Inflammatory macrophage treated with lipopolysaccharide for 4 hours (primary cell): Measurements from ENCODE around the gene MOB3A.

Experiments
- DNase-seq: peaks from one replicate; pipeline ENCODE4 v3.0.0-alpha.2; 2020

MOB3A gene

DNA sequence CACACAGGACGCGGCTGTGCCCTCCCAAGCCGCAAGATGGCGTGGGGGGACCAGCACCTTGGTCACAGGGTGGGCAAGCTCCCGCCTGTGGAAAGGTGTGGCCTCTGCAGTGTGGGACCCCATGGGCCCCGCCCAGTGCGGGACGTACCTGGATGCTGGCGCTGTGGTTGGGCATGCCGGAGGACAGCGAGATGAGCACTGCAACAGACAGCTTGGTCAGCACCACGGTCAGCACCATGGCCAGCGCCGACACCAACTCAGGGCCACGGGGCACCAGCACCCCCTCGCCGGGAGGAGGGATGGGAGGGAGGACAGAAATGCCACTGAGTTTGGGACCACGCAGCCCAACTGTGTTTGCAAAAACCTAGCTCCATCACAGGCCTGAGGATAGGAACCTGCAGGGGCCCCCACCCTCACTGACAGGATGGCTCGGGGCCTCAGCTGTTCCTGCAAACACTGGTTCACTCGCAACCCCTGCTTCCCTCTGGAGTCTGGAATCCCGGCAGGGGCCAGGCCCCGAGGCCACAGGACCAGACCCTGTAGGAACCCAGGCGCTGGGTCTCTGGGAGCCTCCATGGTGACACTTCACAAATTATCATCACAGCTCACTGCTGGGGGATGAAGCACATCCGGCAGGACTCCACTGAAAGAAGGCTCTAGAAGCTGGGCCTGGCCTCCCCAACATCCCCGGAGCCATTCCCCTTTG is 27.7 kb upstream of the MOB3A start:
- DNase-seq: no peak

DNA sequence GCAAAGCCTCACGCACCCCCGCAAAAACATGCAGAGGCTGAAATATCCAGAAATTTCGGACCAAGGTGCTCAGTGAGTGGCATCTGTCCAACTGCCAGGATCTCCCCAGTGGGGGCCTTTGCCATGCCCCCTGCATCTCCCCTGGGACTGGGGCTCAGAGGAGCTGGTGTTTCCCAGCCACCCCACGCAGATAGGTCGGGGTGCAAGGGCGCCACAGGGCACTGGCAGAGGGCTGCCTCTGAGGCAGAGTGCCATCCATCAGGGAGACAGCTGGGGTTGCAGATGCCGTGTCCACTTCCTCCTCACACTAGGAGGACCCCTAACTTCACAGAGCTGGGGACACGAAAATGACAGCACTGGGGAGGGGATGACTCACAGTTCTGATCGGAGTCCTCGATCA is 26.9 kb upstream of the MOB3A start:
- DNase-seq: no peak

DNA sequence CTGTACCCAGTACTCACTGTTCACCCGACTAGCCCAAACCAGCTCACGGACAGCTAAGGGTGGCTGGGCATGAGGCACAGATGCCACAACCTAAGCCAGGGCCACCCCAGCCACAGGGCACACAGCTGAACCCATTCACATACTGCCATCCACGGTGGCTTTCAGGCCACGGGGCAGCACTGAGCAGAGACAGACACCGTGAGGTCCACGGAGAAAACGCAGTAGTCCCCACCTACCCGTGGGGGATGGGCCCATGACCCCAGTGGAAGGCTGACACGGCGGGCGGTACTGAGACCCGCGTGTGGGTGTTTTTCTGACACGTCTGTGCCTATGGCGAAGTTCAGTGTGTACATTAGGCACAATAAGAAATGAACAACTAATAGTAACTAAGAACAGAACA is 26.1 kb upstream of the MOB3A start:
- DNase-seq: no peak

DNA sequence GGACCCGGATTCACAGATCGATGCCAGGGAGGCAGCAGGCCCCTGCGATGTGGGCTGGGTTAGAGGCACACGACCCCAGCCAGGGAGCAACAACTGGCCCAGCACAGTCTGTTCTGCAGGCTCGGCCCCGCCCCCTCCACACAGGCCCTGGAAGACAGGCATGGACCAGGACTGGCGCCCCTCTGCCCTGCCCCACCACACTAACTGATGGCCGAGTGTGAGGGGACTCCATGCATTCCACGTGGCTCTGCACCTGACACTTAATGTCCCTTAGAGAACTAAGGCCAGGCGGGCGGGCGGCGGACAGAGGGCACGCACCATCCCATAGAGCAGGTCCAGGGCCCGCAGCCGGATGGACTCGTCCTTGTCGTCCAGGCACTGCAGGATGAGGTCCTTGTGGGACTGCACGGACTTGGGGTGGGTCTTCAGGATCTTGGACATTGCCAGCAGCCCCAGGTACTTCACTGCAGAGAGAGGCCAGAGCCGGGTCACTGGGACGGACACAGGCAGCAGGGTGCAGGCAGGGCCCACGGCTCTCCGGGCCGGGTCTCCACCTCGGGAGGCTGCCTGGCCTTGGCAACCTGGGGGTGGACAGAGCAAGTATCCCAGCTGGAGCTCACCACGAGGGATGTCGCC is 25.4 kb upstream of the MOB3A start:
- DNase-seq: no peak

DNA sequence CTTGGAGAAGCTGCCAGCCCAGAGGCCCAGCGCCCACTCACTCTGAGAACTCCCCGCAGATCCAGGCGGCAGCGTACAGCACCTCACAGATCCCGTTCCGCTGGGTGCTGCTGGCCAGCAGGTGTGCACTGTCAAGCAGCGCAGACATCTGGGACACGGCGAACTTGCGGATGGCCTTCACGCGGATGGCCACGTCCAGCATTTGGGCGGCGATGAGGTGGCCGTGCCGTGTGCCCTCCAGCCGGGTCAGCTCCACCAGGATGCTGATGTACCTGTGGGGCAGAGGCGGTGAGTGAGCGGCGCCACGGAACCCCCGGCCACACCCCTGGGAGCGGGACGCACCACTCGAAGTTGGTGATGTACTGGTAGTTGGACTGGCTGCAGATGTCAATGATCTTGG is 24.7 kb upstream of the MOB3A start:
- DNase-seq: no peak

DNA sequence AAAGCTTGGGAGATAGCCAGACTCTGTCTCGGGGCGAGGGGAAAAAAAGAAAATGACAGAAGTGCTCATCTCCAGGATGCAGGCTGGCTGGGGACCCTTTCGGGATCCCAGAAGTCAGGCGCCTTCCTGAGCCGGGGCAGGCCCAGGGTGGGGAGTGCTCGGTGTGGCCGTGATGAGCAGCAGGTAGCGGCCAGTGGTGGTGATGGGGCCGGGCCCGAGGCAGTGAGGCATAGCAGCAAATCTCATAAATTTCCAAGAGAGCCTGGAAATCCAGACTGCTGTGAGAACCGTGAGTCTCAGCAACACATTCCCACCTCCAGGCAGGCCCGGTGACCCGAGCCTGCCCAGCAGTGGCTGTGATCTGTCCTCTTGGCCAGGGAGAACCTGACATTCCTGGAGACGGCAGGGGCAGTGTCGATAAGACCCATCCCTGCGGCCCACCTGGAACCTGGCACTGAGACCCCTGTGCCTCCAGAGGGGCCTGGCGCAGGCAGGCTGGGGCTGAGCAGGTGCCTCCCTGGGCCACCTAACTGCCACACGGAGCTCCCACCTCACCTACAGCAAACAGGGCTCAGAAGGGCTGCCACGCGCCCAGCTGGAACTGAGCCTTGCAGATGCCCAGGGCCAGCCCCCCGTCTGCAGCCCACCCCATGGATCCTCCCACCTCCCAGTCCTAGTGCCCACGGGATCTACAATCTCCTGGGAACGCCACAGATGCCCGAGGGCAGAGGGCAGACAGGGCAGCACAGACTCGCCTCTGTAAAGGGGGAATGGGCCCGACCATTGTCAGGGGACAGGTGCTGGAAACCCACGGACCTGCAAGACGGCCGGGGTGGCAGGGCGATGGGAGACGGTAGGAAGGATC is 24.0 kb upstream of the MOB3A start:
- DNase-seq: no peak

DNA sequence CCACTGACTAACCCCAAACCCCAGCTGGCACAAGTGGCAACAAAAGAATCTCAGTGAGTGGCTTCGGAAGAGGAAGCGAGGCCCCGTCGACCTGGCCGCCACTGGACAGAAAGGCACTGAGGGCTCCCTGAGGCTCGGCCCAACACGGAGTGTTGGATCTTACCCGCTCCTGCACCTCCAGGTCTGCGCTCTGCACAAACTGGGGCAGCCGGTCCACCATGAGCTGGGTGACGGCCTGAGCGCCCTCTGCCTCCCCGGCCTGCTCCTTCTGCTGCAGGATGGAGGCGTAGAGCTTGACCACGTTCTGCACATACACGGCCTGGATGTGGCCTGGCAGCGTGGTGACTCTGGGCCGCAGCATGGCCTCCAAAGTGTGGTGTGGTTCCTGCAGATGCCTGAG is 22.3 kb upstream of the MOB3A start:
- no peak for DNase-seq

DNA sequence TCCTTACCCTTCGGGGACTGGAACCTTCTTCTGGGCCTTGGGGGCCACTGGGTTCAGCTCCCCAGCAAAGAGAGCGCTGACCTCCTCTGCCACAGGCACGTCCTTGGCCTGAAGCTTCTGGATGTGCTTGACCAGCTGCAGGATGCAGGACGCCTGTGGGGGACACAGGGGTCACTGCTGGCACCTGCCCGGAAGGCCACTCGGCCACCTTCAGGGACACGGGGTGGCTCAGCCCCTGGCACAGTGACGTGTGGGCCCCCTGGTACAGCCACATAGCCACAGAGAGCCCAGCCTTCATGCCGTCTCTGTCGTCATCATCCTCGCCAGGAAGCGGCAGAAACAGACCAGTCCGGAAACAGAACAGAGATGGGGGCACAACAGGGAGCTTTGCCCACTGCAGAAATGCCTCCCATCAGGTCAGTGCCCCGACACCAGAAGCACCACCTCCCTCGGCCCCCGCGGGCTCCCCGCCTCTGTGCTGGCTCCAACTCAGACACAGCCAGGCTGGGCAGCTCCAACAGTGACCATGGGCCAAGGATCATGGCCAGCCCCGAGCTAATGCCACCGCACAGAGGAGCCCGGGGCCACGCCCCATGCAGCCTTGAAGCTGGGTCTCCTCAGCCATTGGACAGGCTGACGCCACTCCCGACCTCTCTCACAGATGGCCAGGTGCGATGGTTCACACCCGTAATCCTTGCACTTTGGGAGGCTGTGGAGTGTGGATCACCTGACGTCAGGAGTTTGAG is 21.3 kb upstream of the MOB3A start:
- DNase-seq: no peak

DNA sequence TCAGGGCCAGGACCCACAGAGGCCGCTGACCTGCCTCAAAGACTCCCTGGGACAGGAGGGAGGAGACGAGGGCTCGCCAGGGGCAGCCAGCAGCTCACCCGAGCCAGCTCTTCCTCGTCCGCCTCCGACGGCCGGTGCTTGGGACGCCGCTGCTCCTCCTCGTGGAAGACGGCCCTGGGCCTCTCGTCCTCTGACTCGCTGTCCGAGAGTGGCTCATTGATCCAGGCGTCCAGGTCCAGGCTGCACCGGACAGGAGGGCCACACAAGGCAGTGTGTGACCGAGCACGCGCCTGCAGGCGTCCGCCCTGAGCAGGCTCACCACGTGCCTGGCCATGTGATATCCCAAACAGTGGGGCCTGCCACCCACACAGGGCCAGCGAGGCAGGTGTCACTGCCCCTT is 20.4 kb upstream of the MOB3A start:
- DNase-seq: no peak

DNA sequence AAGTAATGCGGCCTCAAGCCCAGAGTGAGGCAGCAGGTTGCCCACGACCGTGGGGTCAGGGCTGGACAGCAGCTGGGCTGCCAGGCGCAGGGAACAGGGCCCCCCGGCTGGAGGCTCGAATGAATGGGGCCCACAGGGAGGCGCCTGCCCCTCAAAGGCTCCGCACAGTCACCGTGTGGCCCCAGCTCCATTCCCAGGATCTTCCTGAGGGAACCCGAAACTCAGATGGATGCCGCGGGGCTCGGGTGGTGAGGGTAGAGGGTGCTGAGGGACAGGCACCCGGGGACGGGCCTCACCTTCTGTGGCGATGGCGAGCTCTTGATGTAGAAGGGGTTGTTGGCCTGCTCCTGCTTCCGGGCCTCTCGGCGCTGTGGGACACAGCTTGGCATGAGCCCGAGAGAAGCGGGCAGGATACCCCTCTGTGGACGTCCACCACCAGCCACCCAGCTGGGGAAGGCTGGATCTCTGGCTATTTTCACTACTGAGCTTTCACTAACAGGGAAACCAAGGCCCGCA is 19.8 kb upstream of the MOB3A start:
- DNase-seq: no peak

DNA sequence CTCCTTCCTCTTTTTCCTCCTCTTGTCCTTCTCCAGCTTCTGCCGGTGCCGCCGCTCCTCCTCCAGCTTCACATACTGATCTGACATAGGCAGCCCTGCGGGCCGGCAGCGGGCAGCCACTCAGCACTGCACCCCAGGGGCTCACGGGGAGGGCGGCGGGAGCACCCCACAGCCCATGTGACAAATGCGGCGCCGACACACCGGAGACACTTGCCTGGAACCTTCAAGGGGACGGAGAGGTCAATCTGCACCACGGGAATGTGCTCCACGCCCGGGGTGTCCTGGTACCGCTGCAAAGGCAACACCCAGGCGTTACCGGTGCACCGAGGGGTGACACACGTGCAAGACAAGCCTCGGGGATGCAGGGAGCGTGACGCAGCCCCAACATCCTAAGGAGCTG is 19.2 kb upstream of the MOB3A start:
- no peak for DNase-seq

DNA sequence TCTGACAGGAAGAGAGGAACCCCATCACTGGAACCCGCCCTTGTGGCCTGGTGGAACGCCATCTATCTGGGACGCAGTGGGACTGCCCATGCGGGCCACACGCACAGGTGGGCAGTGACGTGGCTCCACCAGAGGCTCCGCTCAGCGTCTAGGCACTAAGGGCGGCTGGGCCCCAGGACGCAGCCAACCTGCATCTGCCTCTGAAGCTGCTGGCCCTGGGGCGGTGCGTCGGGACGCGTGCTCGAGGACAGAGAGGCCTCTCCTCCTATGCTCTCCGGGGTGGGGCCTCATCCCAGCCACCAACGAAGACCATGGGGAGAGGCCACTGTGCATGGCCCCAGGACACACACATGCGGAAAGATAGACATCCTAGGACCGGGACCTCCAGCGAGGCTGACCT is 18.7 kb upstream of the MOB3A start:
- DNase-seq: no peak

DNA sequence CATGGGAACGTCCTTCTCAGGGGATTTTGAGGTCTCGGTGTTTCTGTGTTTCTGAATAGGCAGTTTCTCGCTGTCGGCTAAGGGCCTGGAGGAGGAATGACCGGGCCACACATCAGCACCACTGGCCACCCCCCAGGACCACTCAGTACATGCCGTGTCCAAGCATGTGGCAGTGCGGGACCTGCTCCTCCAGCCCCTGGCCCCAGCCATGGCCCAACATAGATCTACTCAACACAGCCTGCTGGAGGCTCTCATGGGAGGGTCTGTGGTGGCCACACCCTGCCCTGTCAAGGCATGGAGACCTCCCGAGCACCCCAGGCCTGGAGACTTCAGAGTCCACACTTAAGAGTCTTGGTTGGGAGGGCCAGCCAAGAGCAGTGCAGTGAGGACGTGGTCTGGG is 18.1 kb upstream of the MOB3A start:
- no peak for DNase-seq

DNA sequence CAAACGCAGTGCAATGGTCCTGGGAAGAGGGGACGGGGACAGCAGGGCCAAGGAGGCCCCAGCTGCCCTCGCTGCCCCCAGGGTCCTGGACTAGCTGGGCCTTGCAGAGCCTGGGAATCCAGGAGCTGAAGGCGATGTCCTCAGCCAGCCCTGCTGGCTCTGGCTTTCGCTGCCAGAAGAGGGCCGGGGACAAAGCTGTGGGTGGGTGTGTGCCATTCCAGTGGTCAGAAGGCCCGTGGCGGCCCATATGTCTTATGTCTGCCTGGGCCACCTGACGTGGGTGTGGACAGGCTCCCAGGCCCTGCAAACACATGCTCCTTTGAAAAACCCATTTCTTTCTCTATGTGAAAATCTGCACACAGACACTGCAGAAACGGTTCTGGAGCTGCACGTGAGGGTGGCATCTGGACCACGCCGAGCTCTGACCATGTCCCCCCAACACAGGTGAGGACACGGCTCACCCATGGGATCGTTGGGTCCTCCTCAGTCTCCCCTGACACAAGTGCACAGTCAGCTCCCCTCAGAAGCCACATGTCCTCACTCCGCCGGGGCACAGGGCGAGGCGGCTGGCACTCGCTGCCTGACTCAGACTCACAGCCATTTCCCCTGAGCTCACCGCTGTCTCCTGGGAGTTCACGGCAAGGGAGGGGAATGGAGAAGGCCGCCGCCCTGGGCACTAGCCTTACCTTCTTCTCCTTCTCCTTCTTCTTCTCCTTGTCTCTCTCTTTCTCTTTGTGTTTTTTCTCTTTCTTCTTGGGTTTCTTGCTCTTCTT is 17.5 kb upstream of the MOB3A start:
- no peak for DNase-seq

DNA sequence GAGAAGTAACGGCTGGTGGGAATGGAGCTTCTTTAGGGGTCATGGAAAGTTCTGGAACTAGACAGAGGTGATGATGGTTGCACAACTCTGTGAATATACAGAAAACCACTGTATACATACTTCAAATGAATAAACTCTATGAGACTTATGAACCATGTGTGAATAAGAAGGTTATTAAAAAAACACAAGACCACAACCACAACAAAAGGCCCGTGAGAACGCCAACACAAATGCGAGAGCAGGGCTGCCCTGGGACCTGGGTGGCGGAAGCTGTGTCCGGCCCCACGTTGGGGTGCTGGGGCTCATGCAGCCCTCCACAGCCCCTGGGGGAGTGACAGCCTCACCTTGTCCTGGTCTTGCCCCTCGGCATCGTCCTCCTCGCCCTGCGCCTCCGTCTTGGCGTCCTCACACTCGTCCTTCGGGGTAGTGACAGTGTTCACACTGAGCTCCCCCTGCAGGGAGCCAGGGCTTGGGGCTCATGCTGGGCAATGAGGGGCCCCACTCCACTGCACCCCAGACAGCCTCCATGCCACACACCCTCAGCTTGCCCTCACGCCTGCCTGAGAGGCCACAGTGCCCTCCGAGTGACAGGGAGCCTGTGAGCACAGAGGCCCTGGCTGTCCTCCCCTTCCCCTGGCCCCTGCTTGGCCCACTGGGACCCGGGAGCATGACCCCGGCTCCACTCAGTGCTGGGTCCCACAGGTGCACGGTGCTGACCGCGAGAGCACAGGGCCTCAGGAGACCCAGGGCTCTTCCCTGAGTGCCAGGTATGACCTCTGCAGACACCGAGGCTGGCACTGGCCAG is 16.6 kb upstream of the MOB3A start:
- DNase-seq: no peak

DNA sequence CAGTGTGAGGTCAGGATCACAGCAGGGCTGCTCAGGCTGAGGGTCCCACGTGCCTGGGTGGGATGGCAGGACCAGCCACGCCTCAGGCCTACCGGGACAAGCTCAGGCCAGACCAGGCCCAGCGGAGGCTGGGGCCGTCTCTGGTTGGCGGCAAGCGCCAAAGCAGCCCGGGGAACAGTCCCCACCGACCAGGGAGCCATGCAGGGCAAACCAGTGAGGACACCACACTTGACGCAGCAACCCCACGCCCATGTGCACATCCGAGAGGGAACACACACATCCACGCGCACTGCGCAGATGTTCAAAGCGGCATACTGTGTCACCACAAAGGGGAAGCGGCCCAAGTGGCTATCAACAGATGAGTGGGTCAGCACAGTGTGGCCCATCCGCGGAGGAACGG is 15.8 kb upstream of the MOB3A start:
- no peak for DNase-seq

DNA sequence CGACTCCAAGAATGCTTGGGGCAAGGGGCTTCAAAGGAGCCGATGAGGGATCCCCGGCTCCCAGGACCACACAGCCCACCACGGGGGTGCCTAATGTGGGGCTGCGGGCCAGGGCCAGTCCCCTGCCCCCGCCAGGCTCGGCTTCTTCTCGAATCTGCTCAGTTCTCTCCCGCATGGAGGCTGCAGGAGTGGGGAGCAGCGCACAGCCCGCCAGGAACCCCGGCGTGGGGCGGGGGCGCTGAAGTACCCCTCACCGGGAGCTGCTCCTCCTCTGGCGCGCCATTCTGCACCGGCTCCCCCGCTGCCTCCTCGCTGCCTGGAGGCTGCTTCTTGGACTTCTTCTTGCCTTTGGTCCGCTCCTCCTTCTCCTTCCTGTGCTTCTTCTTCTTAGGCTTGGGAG is 15.3 kb upstream of the MOB3A start:
- DNase-seq: no peak

DNA sequence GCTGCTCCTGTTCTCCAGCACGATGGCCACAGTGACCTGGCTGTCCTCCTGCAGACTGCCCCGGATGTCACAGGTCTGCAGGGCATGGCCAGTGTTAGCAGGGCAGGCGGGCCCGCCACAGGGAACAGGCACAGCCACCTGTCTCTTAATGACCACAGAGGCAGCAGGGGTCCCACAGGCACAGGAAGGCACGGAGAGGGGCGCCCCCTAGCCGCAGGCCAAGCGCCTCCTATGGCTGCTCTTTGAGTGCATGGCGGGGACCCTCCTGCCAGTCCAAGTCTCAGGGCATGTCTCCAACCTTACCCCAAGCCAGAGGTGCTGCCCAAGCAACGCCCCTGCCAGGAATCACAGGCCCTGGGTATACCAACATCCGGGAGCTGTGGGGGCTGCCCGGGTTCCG is 14.7 kb upstream of the MOB3A start:
- DNase-seq: no peak

DNA sequence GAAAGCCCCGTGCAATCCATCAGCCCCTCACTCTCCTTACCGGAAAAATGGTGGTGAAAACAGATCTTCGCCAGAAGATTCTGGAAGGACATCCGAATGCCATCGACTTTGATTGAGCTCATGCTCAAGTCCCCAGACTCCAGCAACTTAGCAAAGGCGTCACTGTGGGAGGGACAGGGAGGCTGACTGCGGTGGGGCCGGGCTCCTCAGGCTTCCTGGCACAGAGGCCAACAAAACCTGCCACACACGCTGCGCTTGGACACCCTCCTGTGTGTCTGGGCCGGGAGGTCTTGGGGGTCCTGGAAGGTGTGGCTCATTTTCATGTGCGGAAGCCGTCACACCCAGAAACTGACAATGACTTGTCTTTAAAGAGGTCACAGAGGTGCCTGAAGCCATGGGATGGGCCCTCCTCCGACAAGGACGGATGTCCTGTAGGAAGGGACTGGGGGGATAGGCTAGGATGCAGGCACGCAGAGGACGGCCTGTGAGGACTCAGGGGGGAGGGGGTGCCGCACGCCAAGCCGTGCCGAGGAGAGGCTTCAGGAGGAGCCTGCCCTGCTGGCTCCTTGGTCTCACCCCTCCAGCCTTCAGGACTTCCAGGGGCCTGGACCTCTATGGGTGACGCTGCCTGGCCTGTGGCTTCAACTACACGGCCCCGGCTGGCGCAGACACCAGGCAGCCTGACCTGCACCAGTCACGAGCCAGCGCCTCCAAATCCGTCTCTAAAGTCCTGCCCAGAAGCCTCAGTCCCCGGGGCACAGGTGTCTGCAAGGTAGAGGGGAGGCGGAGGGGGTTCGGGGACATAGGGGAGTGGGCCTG is 13.1 kb upstream of the MOB3A start:
- DNase-seq: no peak

DNA sequence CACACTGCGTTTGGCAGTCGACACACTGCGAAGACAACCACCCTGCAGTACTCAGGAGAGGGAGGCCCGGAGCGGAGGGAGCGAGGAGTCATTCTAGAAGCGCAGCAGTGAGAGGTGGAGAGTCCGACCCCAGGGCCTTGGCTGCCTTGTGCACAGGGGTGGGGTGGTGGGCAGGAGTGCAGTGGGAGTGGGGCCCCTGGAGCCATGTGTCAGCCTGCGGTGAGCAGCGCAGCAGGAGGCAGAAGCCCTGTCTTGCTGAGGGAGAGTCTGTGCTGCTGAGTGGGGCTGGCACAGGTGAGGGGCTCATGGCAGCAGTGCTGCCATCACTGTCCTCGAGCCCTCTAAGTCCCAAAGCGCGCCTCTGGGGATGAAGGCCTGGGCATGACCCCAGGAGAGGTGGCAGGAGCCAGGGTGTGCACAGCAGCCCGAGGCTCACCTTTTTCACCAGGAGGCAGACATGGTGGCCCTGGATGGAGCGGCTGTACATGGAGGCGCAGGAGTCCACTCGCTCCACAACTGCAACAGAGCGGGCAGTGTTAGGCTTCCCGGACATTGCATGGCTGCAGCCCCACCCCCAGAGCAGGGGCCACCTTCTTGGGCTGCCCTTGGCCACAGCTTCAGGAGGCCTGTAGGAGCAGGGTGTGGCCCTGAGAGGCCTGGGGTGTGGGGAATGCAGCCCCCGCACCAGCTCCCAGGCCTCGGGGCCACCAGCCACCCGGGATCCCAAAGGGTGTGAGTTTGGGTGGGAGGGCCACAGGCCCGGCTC is 12.3 kb upstream of the MOB3A start:
- DNase-seq: no peak
